Neuronal stem cell (in vitro differentiated cells): Measurements from ENCODE around the gene A3GALT2.

Source experiments
- DNase-seq: peaks from one replicate; pipeline ENCODE4 v3.0.0-alpha.2; 2013; ENCODE audit warnings: low spot score
- H2AFZ ChIP-seq: one replicate; pipeline ENCODE4 v1.6.1; 2013; ENCODE audit warnings: mild to moderate bottlenecking, low read length, inconsistent platforms
- H2AK5ac ChIP-seq: 2 replicates; pipeline ENCODE4 v1.6.1; 2013; ENCODE audit warnings: low read depth, mild to moderate bottlenecking, inconsistent platforms, low read length, moderate library complexity, mixed read lengths
- H2BK120ac ChIP-seq: 2 replicates; pipeline ENCODE4 v1.6.1; 2013; ENCODE audit warnings: low read depth, mild to moderate bottlenecking, inconsistent platforms, low read length, moderate library complexity, mixed read lengths
- H2BK12ac ChIP-seq: one replicate; pipeline ENCODE4 v1.6.1; 2013; ENCODE audit warnings: low read length, inconsistent platforms
- H2BK15ac ChIP-seq: 2 replicates; pipeline ENCODE4 v1.6.1; 2013; ENCODE audit warnings: mild to moderate bottlenecking, low read length, inconsistent platforms, mixed read lengths
- H2BK5ac ChIP-seq: one replicate; pipeline ENCODE4 v1.6.1; 2013; ENCODE audit warnings: inconsistent platforms, mild to moderate bottlenecking, low read length, moderate library complexity
- H3K14ac ChIP-seq: one replicate; pipeline ENCODE4 v1.6.1; 2013; ENCODE audit warnings: low read length, inconsistent platforms
- H3K18ac ChIP-seq: 2 replicates; pipeline ENCODE4 v1.6.1; 2013; ENCODE audit warnings: low read length, inconsistent platforms
- H3K23ac ChIP-seq: 2 replicates; pipeline ENCODE4 v1.6.1; 2013; ENCODE audit warnings: low read depth, mild to moderate bottlenecking, mixed read lengths, low read length, inconsistent platforms; ENCODE audit not compliant: poor library complexity
- H3K27ac ChIP-seq: replicated peaks from 3 replicates; pipeline ENCODE4 v1.5.1; 2013; ENCODE audit warnings: low read length, inconsistent platforms
- H3K27me3 ChIP-seq, 3 experiments: 2 replicates each; pipeline ENCODE4 v1.6.1; 2013; ENCODE audit warnings: low read length in 3 of 3, mild to moderate bottlenecking in 2 of 3, inconsistent platforms in 1 of 3, low read depth in 1 of 3, mixed read lengths in 1 of 3, moderate library complexity in 1 of 3; ENCODE audit not compliant: control insufficient read depth in 3 of 3, insufficient read depth in 3 of 3
- H3K36me3 ChIP-seq, 2 donors: replicated peaks in 1 of 2; 2 replicates each; pipeline ENCODE4 v1.6.1; 2013; ENCODE audit warnings: low read length in 2 of 2; ENCODE audit not compliant: control insufficient read depth in 2 of 2, insufficient read depth in 2 of 2
- H3K4ac ChIP-seq: 2 replicates; pipeline ENCODE4 v1.6.1; 2013; ENCODE audit warnings: inconsistent platforms, mild to moderate bottlenecking, low read length, moderate library complexity
- H3K4me1 ChIP-seq, 2 donors: 1 replicate in 1 of 2; 2 replicates in 1 of 2; pipeline ENCODE4 v1.6.1; 2013; ENCODE audit warnings: low read length in 2 of 2, low read depth in 1 of 2; ENCODE audit not compliant: control insufficient read depth in 2 of 2, insufficient read depth in 1 of 2
- H3K4me2 ChIP-seq: one replicate; pipeline ENCODE4 v1.6.1; 2013; ENCODE audit warnings: mild to moderate bottlenecking, low read length, inconsistent platforms; ENCODE audit not compliant: insufficient read depth, poor library complexity, severe bottlenecking
- H3K4me3 ChIP-seq, 2 donors: 2 replicates each; pipeline ENCODE4 v1.5.1; 2013; ENCODE audit warnings: low read length in 2 of 2, mild to moderate bottlenecking in 2 of 2, inconsistent platforms in 1 of 2, moderate library complexity in 1 of 2
- H3K79me1 ChIP-seq: one replicate; pipeline ENCODE4 v1.6.1; 2013; ENCODE audit warnings: low read depth, mild to moderate bottlenecking, inconsistent platforms, low read length, moderate library complexity
- H3K9ac ChIP-seq: one replicate; pipeline ENCODE4 v1.6.1; 2013; ENCODE audit warnings: mild to moderate bottlenecking, low read depth, low read length, inconsistent platforms; ENCODE audit not compliant: poor library complexity
- H3K9me3 ChIP-seq, 2 donors: replicated peaks in 1 of 2; 2 replicates each; pipeline versions ENCODE3 to v1.6.1; 2013; ENCODE audit warnings: low read length in 2 of 2, mild to moderate bottlenecking in 2 of 2, inconsistent platforms in 1 of 2, low read depth in 1 of 2, mixed read lengths in 1 of 2, moderate library complexity in 1 of 2; ENCODE audit not compliant: control insufficient read depth in 2 of 2, insufficient read depth in 1 of 2
- H4K8ac ChIP-seq: one replicate; pipeline ENCODE4 v1.6.1; 2013; ENCODE audit warnings: low read depth, mild to moderate bottlenecking, inconsistent platforms, low read length, moderate library complexity
- H4K91ac ChIP-seq: one replicate; pipeline ENCODE4 v1.6.1; 2013; ENCODE audit warnings: low read length, low read depth, mild to moderate bottlenecking, inconsistent platforms; ENCODE audit not compliant: poor library complexity
- WGBS, 2 donors: extraction: QIAGEN DNeasy Blood & Tissue Kit; methylation state at CpG; one replicate each; pipeline ENCODE4 v1.1.7; 2013; ENCODE audit warnings: missing lambda C conversion rate in 2 of 2, mixed read lengths in 1 of 2; ENCODE audit not compliant: insufficient read length in 2 of 2, insufficient replicate concordance in 1 of 2; ENCODE audit errors: extremely low coverage in 2 of 2; 5-methylcytosine and 5-hydroxymethylcytosine counted together

Gene A3GALT2

DNA sequence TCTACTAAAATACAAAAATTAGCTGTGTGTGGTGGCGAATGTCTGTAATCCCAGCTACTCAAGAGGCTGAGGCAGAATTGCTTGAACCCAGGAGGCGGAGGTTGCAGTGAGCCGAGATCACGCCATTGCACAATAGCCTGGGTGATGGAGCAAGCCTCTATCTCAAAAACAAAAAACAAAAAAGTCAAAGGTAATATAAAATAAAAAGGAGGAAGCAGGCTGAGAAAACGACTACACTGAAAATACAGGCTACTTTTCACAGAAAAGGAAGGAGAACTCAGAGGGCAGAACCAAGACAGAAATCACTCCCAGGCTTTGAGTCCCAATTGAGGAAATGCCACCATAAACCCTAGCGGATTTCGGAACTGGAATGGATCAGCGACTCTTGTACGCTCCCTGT, 5.9 kb upstream of the A3GALT2 start:
- H3K27ac ChIP-seq = no peak overlapping the region
- H3K36me3 ChIP-seq = peaks cover 77 to 98% of the 10 kb centered on the region in 2 donors
- H3K14ac ChIP-seq = no peak overlapping the region
- no peak overlapping the region for H3K23ac ChIP-seq
- H2BK120ac ChIP-seq = no peak overlapping the region
- H2BK5ac ChIP-seq = no peak overlapping the region
- WGBS, 2 donors = no CpG with 5 or more reads among the region's 9 CpGs
- H2AK5ac ChIP-seq = no peak overlapping the region
- no peak overlapping the region for H3K4ac ChIP-seq
- H3K4me1 ChIP-seq = no peaks in the 10 kb centered on the region
- no peak overlapping the region for H3K9ac ChIP-seq
- H2BK12ac ChIP-seq = no peak overlapping the region
- no peak overlapping the region for H2AFZ ChIP-seq
- no peaks in the 10 kb centered on the region for H3K27me3 ChIP-seq
- no peak overlapping the region for H3K4me3 ChIP-seq
- H3K18ac ChIP-seq = no peak overlapping the region
- H4K8ac ChIP-seq = no peak overlapping the region
- no peak overlapping the region for H3K4me2 ChIP-seq
- H4K91ac ChIP-seq = no peak overlapping the region
- no peak for DNase-seq
- H3K9me3 ChIP-seq = no peaks in the 10 kb centered on the region
- H3K79me1 ChIP-seq = peaks cover 5% of the 10 kb centered on the region
- H2BK15ac ChIP-seq = no peak overlapping the region

DNA sequence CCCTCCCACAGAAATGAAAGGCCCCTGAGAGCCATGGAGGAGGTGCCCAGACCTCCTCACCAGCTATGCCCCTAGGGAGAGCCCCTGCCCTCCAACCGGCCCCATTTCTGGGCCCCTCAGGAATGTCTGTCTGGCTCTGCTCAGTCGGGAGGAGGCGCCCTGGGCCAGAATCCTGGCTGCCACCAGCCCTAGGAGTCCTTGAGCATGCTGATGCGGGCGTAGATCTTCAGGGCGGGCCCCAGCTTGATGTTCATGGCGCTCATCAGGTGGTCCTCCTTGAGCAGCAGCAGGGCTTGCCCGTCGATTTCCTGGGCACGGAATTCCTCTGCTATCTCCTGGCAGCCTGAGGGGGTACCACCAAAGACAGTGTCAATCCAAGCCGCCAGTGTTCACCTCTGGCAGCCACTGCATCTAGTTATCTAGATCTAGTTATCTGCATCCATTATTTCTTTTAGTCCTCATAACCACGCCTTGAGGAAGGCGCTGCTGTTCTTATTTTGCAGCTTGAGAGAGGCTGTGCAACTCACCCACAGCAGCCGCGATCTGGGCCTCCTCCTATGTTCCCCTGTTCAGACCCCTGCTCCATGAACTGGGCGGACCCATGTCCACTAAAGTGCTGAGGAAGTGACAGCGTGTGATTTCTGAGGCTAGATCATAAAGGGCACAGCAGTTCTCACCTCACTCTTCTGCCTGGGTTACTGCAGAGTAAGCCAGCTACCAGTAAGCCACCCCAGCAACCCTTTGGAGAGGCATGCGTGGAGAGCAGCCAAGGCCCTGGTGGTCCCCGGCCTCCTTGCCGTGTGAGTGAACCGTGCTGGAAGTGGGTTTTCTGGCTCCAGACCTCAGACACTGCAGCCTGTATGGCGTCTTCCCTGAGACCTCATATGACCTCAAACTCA, 4.0 kb upstream of the A3GALT2 start:
- Histone ChIP-seq H3K27me3 (no peaks in the 10 kb centered on the region), H3K4me3 (no peak overlapping the region), H2BK120ac (no peak overlapping the region), H3K4ac (no peak overlapping the region), H3K9me3 (no peaks in the 10 kb centered on the region), H3K14ac (no peak overlapping the region), H3K23ac (no peak overlapping the region), H3K79me1 (peaks cover 5% of the 10 kb centered on the region), H2BK12ac (no peak overlapping the region), H3K9ac (no peak overlapping the region), H2AK5ac (no peak overlapping the region), H4K8ac (no peak overlapping the region), H3K18ac (no peak overlapping the region), H3K27ac (no peak overlapping the region), H2BK5ac (no peak overlapping the region), H3K4me1 (peaks cover 0 to under 1% of the 10 kb centered on the region in 2 donors), H2BK15ac (no peak overlapping the region), H4K91ac (no peak overlapping the region), H3K36me3 (peaks cover 61 to 86% of the 10 kb centered on the region in 2 donors), H2AFZ (no peak overlapping the region), H3K4me2 (no peak overlapping the region)
- WGBS, 2 donors = no CpG with 5 or more reads among the region's 22 CpGs
- no peak for DNase-seq

DNA sequence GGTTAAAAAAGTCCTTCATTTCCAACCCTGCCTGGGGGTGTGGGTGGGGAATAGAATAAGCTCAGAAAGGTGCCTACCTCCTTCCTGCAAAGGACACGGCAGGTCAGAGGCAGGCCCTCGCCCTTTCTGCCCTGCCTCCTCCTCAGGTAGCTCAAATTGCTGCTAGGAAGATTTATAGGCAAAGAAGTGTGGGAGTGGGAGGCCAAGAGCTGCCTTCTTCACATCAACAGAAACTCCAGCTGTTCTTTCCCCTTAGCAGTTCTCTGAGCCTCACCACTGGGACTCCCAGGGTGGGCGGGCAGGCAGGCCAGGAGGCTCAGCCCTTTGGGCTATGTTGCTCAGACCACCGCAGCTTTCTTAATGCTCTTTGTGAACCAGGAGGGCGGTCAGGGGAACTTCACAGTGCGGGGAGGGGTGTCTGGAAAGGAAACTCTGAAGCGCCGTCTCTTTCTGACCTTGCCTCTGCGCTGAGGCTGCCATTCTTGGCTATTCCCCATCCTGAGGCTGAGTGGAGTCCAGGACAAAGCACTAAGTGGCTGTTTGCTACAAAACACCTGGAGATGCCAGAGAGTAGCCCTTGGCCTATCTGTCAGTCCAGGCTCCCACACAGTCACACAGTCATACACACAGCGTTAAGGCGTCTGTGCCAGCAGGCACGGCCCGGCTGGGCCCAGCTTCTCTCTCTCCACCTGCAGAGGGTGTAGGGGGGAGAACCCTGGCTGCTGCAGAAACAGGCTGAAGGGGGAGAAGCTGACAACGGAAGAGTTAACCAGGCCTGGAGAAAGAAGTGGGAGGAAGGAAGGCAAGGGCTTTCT, 3.0 kb upstream of the A3GALT2 start:
- H2BK12ac ChIP-seq = no peak overlapping the region
- no peak overlapping the region for H3K27ac ChIP-seq
- H3K18ac ChIP-seq = no peak overlapping the region
- H3K9ac ChIP-seq = no peak overlapping the region
- no peak overlapping the region for H3K23ac ChIP-seq
- H2BK5ac ChIP-seq = no peak overlapping the region
- no CpG with 5 or more reads among the region's 14 CpGs for WGBS, 2 donors
- no peak overlapping the region for H2BK120ac ChIP-seq
- H3K9me3 ChIP-seq = no peaks in the 10 kb centered on the region
- no peak overlapping the region for H3K4me3 ChIP-seq
- H2AFZ ChIP-seq = no peak overlapping the region
- H3K4me2 ChIP-seq = no peak overlapping the region
- H3K36me3 ChIP-seq = peaks cover 52 to 76% of the 10 kb centered on the region in 2 donors
- H3K14ac ChIP-seq = no peak overlapping the region
- H4K8ac ChIP-seq = no peak overlapping the region
- peaks cover 0 to 3% of the 10 kb centered on the region in 2 donors for H3K4me1 ChIP-seq
- no peaks in the 10 kb centered on the region for H3K27me3 ChIP-seq
- no peak overlapping the region for H3K4ac ChIP-seq
- H2AK5ac ChIP-seq = no peak overlapping the region
- no peak overlapping the region for H2BK15ac ChIP-seq
- peaks cover 5% of the 10 kb centered on the region for H3K79me1 ChIP-seq
- DNase-seq = no peak
- no peak overlapping the region for H4K91ac ChIP-seq
